ENCODE results near the gene EP400.

The EP400 gene

DNA sequence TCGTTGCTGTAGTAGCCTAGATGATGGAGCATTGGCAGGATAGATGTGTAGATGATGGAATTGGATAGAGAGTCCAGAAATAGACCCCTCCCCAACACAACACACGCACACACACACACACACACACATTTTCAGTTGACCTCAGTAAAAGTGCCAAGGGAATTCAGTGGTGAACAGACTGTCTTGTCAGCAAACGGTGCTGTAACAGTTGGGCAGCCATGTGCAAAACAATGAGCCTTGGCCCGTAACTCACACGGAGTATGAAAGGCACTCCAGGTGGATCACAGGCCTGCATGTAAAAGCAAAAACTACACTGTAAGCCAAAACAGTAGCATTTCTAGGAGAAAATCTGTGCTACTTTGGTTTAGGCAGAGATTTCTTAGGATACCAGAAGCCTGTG lies 106.6 kb downstream of the EP400 start:
- DNase-seq (ENCODE audit: low spot score), result no peak
- POLR2A ChIA-PET (ENCODE audit: low non-redundant PET), result no interaction called here
- CTCF ChIA-PET, result no interaction called here
- no peak overlapping the region for H3K27ac ChIP-seq
- TF ChIP-seq, protein P1, sequence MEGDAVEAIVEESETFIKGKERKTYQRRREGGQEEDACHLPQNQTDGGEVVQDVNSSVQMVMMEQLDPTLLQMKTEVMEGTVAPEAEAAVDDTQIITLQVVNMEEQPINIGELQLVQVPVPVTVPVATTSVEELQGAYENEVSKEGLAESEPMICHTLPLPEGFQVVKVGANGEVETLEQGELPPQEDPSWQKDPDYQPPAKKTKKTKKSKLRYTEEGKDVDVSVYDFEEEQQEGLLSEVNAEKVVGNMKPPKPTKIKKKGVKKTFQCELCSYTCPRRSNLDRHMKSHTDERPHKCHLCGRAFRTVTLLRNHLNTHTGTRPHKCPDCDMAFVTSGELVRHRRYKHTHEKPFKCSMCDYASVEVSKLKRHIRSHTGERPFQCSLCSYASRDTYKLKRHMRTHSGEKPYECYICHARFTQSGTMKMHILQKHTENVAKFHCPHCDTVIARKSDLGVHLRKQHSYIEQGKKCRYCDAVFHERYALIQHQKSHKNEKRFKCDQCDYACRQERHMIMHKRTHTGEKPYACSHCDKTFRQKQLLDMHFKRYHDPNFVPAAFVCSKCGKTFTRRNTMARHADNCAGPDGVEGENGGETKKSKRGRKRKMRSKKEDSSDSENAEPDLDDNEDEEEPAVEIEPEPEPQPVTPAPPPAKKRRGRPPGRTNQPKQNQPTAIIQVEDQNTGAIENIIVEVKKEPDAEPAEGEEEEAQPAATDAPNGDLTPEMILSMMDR (conservative IDR thresholded peaks at IDR 0.05; ENCODE audit: low read depth), result no peak

DNA sequence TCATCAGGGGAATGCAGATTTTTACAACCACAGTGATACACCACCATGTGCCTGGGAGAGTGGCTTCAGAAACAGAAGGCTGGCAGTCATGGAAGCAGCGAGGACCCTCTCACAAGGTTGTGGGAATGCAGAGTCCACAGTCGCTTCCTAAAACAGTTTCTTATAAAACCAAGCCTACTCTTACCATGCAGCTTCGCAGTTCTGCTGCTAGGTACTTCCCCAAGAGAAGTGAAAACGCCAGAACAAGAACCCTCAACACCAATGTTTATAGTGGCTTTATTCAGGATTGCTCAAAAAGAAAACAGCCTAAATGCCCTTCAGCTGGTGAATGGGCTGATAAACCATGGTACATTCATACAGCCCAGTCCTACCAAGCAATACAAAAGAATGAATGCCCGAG lies 107.2 kb downstream of the EP400 start:
- DNase-seq (ENCODE audit: low spot score), result no peak
- CTCF ChIA-PET, result no interaction called here
- TF ChIP-seq, protein P1 (conservative IDR thresholded peaks at IDR 0.05; ENCODE audit: low read depth), result no peak
- H3K27ac ChIP-seq, result no peak overlapping the region
- POLR2A ChIA-PET (ENCODE audit: low non-redundant PET), result no interaction called here

DNA sequence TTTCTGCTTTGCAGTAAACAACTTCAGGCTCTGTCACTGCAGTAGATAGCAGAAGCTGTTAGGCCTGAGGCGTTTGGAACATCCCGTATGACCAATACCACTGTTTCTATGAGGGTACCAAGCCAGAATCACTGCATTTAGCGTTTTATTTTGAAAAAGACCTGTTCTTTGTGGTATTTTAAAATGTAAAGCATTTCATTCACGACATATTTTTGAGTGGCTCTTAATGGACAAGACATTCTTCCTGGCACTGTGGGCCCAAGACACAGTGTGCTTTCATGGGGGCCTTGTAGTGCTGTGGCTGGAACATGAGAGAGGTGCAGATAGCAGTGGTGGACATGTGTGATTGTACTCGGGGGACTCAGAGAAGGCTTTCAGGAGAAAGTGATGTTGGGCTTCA lies 107.9 kb downstream of the EP400 start:
- TF ChIP-seq, protein P1 (conservative IDR thresholded peaks at IDR 0.05; ENCODE audit: low read depth), result no peak
- ChIA-PET CTCF (no interaction called here), POLR2A (ENCODE audit: low non-redundant PET) (no interaction called here)
- H3K27ac ChIP-seq, result no peak overlapping the region
- DNase-seq (ENCODE audit: low spot score), result no peak

DNA sequence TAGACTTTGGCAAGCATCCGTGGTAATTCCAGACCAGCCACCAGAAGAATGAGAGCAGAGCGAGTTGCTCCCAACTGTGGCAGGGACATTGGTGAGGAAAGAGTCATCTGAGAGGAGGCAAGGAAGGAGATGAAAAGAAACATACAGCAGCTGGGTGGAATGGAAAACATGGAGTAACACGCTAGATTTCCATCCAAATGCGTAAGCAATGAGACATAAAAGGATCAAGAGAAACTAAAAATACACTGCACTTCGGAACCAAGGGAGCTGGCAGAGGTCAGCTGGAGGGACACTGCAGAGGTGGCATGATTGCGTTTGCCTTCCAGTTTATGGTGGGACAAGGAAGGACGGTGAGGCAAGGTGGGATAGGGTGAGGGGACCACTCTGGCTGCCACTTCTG lies 111.5 kb downstream of the EP400 start:
- CTCF ChIA-PET, result no interaction called here
- TF ChIP-seq, protein P1 (conservative IDR thresholded peaks at IDR 0.05; ENCODE audit: low read depth), result no peak
- POLR2A ChIA-PET (ENCODE audit: low non-redundant PET), result no interaction called here
- no peak overlapping the region for H3K27ac ChIP-seq
- DNase-seq (ENCODE audit: low spot score), result no peak

DNA sequence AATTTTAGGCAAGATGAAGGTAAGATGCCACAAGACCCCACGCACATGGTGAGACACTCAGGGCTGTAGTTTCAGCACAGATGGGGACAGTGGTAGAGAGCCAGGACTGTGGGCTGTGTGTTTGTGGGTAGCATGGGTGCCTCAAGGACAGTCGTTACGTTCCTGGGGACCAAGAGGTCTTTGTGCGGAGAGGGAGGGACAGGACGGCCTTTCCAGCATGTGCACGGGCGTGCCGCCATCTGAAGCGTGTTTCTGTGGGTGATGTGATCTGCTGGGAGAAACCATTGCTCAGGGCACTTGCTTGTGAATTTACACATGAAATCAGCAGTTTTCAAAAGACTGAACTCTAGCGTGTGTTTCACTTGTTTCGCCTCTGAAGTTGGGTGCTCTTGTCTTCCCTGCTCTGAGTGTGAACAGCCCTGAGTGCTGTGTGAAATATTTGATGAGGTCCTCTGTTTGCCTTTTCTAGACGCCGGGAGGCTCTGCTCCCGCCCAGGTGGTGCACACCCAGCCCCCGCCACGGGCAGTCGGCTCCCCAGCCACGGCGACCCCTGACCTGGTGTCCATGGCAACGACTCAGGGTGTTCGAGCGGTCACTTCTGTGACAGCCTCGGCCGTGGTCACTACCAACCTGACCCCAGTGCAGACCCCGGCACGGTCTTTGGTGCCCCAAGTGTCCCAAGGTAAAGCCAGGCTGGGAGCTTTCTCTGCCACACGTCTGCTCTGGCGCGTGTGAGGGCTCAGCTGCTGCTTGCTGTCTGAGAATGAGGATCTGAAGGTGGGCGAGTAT lies 112.1 kb downstream of the EP400 start:
- DNase-seq (ENCODE audit: low spot score), result no peak
- ChIA-PET CTCF (no interaction called here), POLR2A (ENCODE audit: low non-redundant PET) (no interaction called here)
- no peak overlapping the region for H3K27ac ChIP-seq
- TF ChIP-seq, protein P1 (conservative IDR thresholded peaks at IDR 0.05; ENCODE audit: low read depth), result no peak

DNA sequence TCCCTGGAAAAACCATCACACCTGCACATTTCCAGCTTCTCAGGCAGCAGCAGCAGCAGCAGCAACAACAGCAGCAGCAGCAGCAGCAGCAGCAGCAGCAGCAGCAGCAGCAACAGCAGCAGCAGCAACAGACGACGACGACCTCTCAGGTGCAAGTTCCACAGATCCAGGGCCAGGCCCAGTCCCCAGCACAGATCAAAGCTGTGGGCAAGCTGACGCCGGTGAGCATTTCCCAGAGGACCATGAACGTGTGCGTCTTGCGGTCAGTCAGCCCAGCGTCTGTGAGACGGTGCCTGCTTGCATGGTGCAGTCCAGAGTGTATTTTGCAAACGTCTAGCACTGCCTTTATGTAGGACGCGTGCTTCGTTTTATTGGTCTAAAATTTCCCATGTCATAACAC lies 112.7 kb downstream of the EP400 start:
- POLR2A ChIA-PET (ENCODE audit: low non-redundant PET), result no interaction called here
- DNase-seq (ENCODE audit: low spot score), result no peak
- H3K27ac ChIP-seq, result no peak overlapping the region
- CTCF ChIA-PET, result no interaction called here
- TF ChIP-seq, protein P1 (conservative IDR thresholded peaks at IDR 0.05; ENCODE audit: low read depth), result no peak

Data from RWPE1 (cell line).